Measurements from ENCODE around the gene HMOX2.

GRCh38 chr16:4524571-4524970 lies 48.4 kb downstream of the HMOX2 start:
- TF ChIP-seq CTCF (IDR thresholded peaks at IDR 0.05), result no peak
- TF ChIP-seq POLR2A (IDR thresholded peaks at IDR 0.05), result no peak
